ENCODE measurements around the gene SLC25A21.

GRCh38 chr14:37210448-37210847 is 38.0 kb upstream of the SLC25A21 start:
- no peak for TF ChIP-seq ZNF70 (CRISPR knock-in tag; IDR thresholded peaks at IDR 0.05)
- TF ChIP-seq, protein P1, sequence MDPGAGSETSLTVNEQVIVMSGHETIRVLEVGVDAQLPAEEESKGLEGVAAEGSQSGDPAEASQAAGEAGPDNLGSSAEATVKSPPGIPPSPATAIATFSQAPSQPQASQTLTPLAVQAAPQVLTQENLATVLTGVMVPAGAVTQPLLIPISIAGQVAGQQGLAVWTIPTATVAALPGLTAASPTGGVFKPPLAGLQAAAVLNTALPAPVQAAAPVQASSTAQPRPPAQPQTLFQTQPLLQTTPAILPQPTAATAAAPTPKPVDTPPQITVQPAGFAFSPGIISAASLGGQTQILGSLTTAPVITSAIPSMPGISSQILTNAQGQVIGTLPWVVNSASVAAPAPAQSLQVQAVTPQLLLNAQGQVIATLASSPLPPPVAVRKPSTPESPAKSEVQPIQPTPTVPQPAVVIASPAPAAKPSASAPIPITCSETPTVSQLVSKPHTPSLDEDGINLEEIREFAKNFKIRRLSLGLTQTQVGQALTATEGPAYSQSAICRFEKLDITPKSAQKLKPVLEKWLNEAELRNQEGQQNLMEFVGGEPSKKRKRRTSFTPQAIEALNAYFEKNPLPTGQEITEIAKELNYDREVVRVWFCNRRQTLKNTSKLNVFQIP (CRISPR knock-in tag; IDR thresholded peaks at IDR 0.05; ENCODE audit: borderline replicate concordance, low read depth), result no peak
